ENCODE results near the gene NHS.

The NHS gene

DNA sequence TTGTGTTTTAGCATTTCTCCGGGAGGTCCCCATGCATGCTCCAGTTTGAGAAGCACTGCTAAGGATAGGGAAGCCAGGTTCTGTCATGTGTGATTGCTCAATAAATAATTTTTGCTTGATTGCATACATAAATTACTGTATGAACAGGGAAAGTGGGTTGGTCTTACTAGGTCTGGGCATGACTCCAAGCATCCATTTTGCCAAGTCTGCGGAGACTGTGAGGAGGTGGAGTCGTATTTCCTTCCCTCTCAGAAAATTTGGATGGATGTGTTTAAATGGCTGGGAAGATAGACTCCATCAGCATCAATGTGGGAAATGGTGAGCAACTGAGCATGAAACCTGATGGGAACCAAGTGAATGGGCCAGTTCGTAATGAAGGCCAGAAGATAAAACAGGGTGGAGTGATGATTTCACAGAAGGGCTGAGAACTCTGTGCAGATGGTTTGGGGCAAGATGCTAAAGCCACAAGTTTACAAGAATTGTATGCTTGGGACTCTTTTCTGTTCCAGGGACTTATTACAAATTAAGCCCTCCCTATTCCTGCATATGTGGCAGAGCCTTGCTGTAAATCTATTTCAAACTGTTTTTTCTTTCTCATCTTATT, 84.1 kb downstream of the NHS start:
- H3K9me2 ChIP-seq (replicated peaks; ENCODE audit: control insufficient read depth, low read length): no peaks in the 10 kb centered on the region
- H3F3A ChIP-seq (ENCODE audit: control insufficient read depth, insufficient read depth): no peaks in the 10 kb centered on the region
- no peaks in the 10 kb centered on the region for H3K79me2 ChIP-seq (ENCODE audit: control insufficient read depth, low read length)
- H3K9me3 ChIP-seq (ENCODE audit: control insufficient read depth, insufficient read depth, low read length): no peaks in the 10 kb centered on the region
- no peak overlapping the region for H3K4me3 ChIP-seq (ENCODE audit: low read length)
- no peak overlapping the region for H3K4me2 ChIP-seq (ENCODE audit: low read length)
- TF ChIP-seq, protein P1, sequence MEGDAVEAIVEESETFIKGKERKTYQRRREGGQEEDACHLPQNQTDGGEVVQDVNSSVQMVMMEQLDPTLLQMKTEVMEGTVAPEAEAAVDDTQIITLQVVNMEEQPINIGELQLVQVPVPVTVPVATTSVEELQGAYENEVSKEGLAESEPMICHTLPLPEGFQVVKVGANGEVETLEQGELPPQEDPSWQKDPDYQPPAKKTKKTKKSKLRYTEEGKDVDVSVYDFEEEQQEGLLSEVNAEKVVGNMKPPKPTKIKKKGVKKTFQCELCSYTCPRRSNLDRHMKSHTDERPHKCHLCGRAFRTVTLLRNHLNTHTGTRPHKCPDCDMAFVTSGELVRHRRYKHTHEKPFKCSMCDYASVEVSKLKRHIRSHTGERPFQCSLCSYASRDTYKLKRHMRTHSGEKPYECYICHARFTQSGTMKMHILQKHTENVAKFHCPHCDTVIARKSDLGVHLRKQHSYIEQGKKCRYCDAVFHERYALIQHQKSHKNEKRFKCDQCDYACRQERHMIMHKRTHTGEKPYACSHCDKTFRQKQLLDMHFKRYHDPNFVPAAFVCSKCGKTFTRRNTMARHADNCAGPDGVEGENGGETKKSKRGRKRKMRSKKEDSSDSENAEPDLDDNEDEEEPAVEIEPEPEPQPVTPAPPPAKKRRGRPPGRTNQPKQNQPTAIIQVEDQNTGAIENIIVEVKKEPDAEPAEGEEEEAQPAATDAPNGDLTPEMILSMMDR (IDR thresholded peaks at IDR 0.05; ENCODE audit: low read depth, low read length, poor library complexity, severe bottlenecking): no peak
- TF ChIP-seq EZH2phosphoT487 (IDR thresholded peaks at IDR 0.05; ENCODE audit: borderline replicate concordance, low read length): no peak
- no peak overlapping the region for H3K27ac ChIP-seq (ENCODE audit: low read depth, low read length)
- no peaks in the 10 kb centered on the region for H3K36me3 ChIP-seq (ENCODE audit: control insufficient read depth, low read length)
- no peaks in the 10 kb centered on the region for H3K4me1 ChIP-seq (ENCODE audit: control insufficient read depth, low read length)
- no peaks in the 10 kb centered on the region for H3K27me3 ChIP-seq (ENCODE audit: control insufficient read depth, low read length)
- no peaks in the 10 kb centered on the region for H4K20me1 ChIP-seq (ENCODE audit: control insufficient read depth, insufficient read depth, low read depth, low read length)

DNA sequence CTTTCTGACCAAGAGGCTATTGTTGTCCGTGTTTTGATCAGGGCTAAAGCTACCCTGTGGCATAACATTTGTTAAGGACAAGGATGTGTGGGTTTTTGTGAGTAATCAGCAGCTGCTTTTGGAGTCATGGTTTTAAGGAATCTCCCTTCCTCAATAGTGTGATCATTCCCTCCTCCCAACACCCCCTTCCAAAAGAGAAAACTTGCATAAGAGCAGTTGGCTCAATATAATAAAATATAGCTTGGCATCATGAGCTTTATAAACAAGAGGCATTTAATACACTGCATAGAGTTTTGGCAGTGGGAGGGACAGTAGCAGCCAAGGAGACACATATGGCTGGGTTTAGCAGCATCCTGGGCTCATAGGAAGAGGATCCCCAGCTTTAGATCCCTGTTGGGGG, 84.7 kb downstream of the NHS start:
- H3K27me3 ChIP-seq (ENCODE audit: control insufficient read depth, low read length): no peaks in the 10 kb centered on the region
- H3K27ac ChIP-seq (ENCODE audit: low read depth, low read length): no peak overlapping the region
- no peaks in the 10 kb centered on the region for H3K9me3 ChIP-seq (ENCODE audit: control insufficient read depth, insufficient read depth, low read length)
- H3K79me2 ChIP-seq (ENCODE audit: control insufficient read depth, low read length): no peaks in the 10 kb centered on the region
- no peaks in the 10 kb centered on the region for H3K36me3 ChIP-seq (ENCODE audit: control insufficient read depth, low read length)
- H3K4me2 ChIP-seq (ENCODE audit: low read length): no peak overlapping the region
- no peak overlapping the region for H3K4me3 ChIP-seq (ENCODE audit: low read length)
- TF ChIP-seq, protein P1 (IDR thresholded peaks at IDR 0.05; ENCODE audit: low read depth, low read length, poor library complexity, severe bottlenecking): no peak
- H3K9me2 ChIP-seq (replicated peaks; ENCODE audit: control insufficient read depth, low read length): no peaks in the 10 kb centered on the region
- H3K4me1 ChIP-seq (ENCODE audit: control insufficient read depth, low read length): no peaks in the 10 kb centered on the region
- H4K20me1 ChIP-seq (ENCODE audit: control insufficient read depth, insufficient read depth, low read depth, low read length): no peaks in the 10 kb centered on the region
- H3F3A ChIP-seq (ENCODE audit: control insufficient read depth, insufficient read depth): no peaks in the 10 kb centered on the region

DNA sequence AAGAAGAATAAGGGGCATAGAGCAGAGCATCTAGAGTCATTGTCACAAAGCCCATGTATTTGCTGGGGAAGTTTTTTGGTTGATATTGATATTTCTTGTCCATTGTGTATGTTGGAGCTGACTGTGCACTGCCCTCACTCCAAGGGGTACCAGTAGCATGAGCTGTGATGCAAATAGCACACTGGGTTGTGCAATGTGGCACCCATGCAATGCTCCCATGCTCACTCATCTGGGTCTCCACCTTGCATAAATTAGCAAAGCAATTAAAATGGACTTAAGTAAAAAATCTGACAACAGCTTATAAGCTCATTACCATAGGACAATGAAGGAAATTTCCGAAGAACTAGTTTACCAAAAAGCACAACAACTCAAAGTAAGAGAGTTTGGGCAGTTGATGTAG, 87.9 kb downstream of the NHS start:
- TF ChIP-seq, protein P1 (IDR thresholded peaks at IDR 0.05; ENCODE audit: low read depth, low read length, poor library complexity, severe bottlenecking): no peak
- no peak for TF ChIP-seq EZH2phosphoT487 (IDR thresholded peaks at IDR 0.05; ENCODE audit: borderline replicate concordance, low read length)
- Histone ChIP-seq H3K4me3 (ENCODE audit: low read length) (no peak overlapping the region), H3K4me2 (ENCODE audit: low read length) (no peak overlapping the region), H3K4me1 (ENCODE audit: control insufficient read depth, low read length) (no peaks in the 10 kb centered on the region), H4K20me1 (ENCODE audit: control insufficient read depth, insufficient read depth, low read depth, low read length) (no peaks in the 10 kb centered on the region), H3K9me3 (ENCODE audit: control insufficient read depth, insufficient read depth, low read length) (no peaks in the 10 kb centered on the region), H3K36me3 (ENCODE audit: control insufficient read depth, low read length) (no peaks in the 10 kb centered on the region), H3K27ac (ENCODE audit: low read depth, low read length) (no peak overlapping the region), H3K27me3 (ENCODE audit: control insufficient read depth, low read length) (no peaks in the 10 kb centered on the region), H3F3A (ENCODE audit: control insufficient read depth, insufficient read depth) (no peaks in the 10 kb centered on the region), H3K79me2 (ENCODE audit: control insufficient read depth, low read length) (no peaks in the 10 kb centered on the region), H3K9me2 (replicated peaks; ENCODE audit: control insufficient read depth, low read length) (no peaks in the 10 kb centered on the region)

All from DOHH2 (cell line).